HUES64 (cell line): ENCODE measurements around the gene DNASE1L1. TPM values are rescaled to one million over a fixed set of nuclear protein-coding genes. Genes with fewer than 3 reads are reported as not detected.

Source experiments
- H3K27ac ChIP-seq: 2 replicates; pipeline ENCODE4 v1.7.0; 2013; ENCODE audit warnings: low read depth, low read length, inconsistent platforms
- H3K27me3 ChIP-seq: 2 replicates; pipeline ENCODE4 v1.6.1; 2013; ENCODE audit warnings: mild to moderate bottlenecking, low read length; ENCODE audit not compliant: insufficient read depth
- H3K36me3 ChIP-seq: 2 replicates; pipeline ENCODE4 v1.6.1; 2013; ENCODE audit warnings: mild to moderate bottlenecking, low read length; ENCODE audit not compliant: insufficient read depth
- H3K4me1 ChIP-seq: 2 replicates; pipeline ENCODE4 v1.6.1; 2013; ENCODE audit warnings: mild to moderate bottlenecking, low read length, moderate library complexity; ENCODE audit not compliant: insufficient read depth
- H3K4me3 ChIP-seq: 2 replicates; pipeline ENCODE4 v1.5.1; 2013; ENCODE audit warnings: mild to moderate bottlenecking, low read length, moderate library complexity
- H3K9ac ChIP-seq: 2 replicates; pipeline ENCODE4 v1.6.1; 2013; ENCODE audit warnings: mild to moderate bottlenecking, low read depth, low read length
- H3K9me3 ChIP-seq: 2 replicates; pipeline ENCODE4 v1.6.1; 2013; ENCODE audit warnings: low read depth, low read length; ENCODE audit not compliant: insufficient read depth
- WGBS: fragments of 150-250, 120-280 bp; methylation state at CpG from one replicate; pipeline ENCODE4 v1.1.7; 2013; ENCODE audit warnings: missing lambda C conversion rate; 5-methylcytosine and 5-hydroxymethylcytosine counted together
- polyA plus RNA-seq, 2 experiments: library from polyadenylated mRNA; stranded (reverse); fragments of 50-300 nt; gene quantifications; one replicate each; pipeline ENCODE4 v1.2.3, GENCODE V29; 2013

DNASE1L1 gene
- polyA plus RNA-seq (2013, experiment 1 of 2), result 6.3 TPM
- 7.5 TPM for polyA plus RNA-seq (2013, experiment 2 of 2)

- 14% methylated on average over 26 of the region's 26 CpGs for WGBS
- Histone ChIP-seq H3K4me1 (peaks cover 4% of the 10 kb centered on the region; the same call in 1 of the 2 replicates), H3K27ac (peak within 1 kb of the TSS; percentile 45; the same call in 1 of the 2 replicates), H3K27me3 (no peaks in the 10 kb centered on the region), H3K9ac (peak within 1 kb of the TSS; percentile 44), H3K36me3 (peaks cover 6% of the 10 kb centered on the region), H3K9me3 (no peaks in the 10 kb centered on the region), H3K4me3 (peak within 1 kb of the TSS; percentile 43)
Measured at GRCh38 chrX:154409222-154409871, at the start of gene DNASE1L1. TSS of gene DNASE1L1 (minus strand) at chrX:154409254. CDS start at chrX:154405568, 3,686 bp downstream.

DNA sequence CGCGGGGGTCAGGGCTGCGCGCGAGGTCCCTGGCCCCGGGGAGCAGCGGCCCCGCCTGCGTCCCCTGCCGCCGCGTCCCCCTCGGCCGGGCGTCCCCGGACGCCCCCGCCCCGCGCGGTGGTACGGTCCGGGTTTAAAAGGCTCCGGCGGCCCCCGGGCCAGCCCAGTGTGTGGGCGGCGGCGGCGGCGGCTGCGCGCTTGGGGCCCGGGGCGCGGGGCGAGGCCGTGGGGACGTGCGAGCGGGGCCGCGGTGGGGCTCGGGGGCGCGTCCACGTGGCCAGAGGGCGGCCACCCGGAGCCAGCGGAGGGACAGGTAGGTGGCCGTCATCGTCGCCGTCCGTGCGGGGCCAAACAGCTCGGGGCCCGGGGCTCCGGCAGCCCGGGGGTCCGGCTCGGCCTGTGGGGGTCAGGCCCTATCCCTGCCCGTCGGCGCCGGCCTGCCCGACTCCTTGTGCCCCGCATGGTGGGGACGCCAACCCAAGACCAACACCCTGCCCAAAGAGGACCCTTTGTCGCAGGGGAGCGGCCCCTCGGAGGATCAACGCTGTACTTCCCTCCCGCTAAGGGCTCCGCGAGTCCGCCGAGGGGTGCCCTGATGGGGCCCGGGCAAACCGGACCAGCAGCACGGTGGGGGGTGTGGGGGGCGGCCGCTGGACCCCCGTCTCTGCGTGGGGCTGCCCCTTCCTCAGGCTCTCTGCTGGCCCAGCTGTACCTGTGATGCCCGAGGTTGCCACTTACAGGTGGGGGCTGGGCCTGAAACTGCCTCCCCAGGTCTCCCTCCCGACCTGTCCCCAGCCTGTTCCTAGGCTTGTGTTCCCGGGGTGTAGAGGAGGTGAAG, 49.3 kb upstream of the DNASE1L1 start, which contains the start of gene PLXNA3:
PLXNA3 (plus strand) TSS at position 166 of the 838 bp plus-strand sequence. CDS start 1,903 bp downstream, outside the sequence.
- Histone ChIP-seq H3K9ac (peak within 1 kb of the TSS; percentile 76), H3K9me3 (no peaks in the 10 kb centered on the region), H3K4me1 (no peaks in the 10 kb centered on the region), H3K27ac (no peak within 1 kb of the TSS), H3K27me3 (0 out of 2 replicates have a peak, but pooled peaks cover 2% of the 10 kb centered on the region), H3K4me3 (peak within 1 kb of the TSS; percentile 71), H3K36me3 (peaks cover 18% of the 10 kb centered on the region)
- under 1% methylated on average over 84 of the region's 88 CpGs for WGBS

DNA sequence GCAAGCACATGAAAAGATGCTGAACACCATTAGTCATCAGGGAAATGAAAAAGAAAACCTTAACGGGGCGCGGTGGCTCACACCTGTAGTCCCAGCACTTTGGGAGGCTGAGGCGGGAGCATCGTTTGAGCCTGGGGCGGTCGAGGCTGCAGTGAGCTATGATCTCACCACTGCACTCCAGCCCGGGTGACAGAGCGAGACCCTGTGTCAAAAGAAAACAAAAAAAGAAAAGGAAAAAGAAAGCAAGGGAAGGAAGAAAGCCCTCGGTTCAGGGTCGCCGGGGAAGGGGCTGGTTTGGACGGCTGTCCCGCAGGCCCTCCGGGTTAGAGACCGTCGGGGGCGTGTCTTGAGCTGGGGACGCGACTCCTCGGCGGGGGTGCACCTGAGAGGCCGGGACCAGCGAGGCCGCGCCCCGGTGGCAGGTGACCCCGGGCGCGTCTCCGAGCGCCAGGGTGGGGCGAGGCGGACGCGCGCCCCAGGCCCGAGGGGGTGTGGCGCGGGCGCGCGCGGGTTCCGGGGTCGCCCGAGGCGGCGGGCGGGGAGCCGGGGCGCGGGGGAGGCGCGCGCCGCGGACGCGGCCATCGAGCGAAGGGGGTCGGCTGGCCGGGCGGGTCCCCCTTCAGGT, 48.5 kb upstream of the DNASE1L1 start:
- Histone ChIP-seq H3K36me3 (peaks cover 13% of the 10 kb centered on the region; the same call in 1 of the 2 replicates), H3K9me3 (no peaks in the 10 kb centered on the region), H3K4me1 (no peaks in the 10 kb centered on the region), H3K27ac (no peak overlapping the region), H3K4me3 (peak overlapping the region; percentile 71), H3K9ac (peak overlapping the region; percentile 76), H3K27me3 (0 out of 2 replicates have a peak, but pooled peaks cover 2% of the 10 kb centered on the region)
- 4% methylated on average over 65 of the region's 65 CpGs for WGBS

DNA sequence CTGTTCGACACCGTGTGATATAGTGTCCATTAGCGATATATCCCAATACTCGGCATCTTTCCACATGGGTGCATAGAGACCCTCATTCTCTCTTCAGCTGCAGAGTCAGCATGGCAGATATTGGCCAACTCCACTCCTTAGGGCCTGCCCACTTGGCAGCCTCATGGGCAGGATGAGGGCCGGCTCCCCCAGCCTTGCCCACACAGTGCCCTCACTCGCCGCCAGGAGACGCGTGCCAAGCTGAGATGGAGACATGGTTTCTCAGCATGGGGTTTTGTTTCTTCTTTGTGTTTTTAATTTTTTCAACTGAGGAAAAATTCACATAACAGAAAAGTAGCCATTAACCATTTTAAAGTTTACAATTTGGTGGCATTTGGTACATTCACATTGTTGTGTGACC, 43.8 kb upstream of the DNASE1L1 start:
- no peaks in the 10 kb centered on the region for H3K9me3 ChIP-seq

DNA sequence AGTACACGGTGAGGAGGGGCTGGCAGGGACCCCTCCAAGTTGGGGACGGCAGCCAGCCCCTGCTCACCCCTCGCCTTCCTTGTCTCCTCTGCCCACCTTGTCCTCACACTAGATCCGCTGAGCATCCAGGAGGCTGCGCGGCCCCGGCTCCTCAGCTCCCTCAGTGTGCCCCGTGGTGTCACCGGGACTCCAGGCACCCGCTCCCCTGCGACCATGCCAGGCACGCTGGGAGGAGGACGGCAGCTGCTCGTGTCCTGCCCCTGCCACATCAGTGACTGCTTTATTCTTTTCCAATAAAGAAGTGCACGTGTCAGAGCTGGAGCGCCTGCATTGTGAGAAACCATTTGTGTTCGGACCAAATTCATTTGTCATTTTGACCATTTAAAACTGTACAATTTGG, 41.3 kb upstream of the DNASE1L1 start:
- no peak overlapping the region for H3K9ac ChIP-seq
- no peak overlapping the region for H3K4me3 ChIP-seq
- no peaks in the 10 kb centered on the region for H3K9me3 ChIP-seq
- H3K36me3 ChIP-seq, result peaks cover 28% of the 10 kb centered on the region
- H3K27ac ChIP-seq, result no peak overlapping the region
- no peaks in the 10 kb centered on the region for H3K27me3 ChIP-seq
- H3K4me1 ChIP-seq, result no peaks in the 10 kb centered on the region
- 95% methylated on average over 17 of the region's 17 CpGs for WGBS

More for the DNA sequence above, 43.8 kb upstream of the DNASE1L1 start:
- no peak overlapping the region for H3K4me3 ChIP-seq
- H3K27me3 ChIP-seq, result 0 out of 2 replicates have a peak, but pooled peaks cover 2% of the 10 kb centered on the region
- H3K4me1 ChIP-seq, result no peaks in the 10 kb centered on the region
- H3K27ac ChIP-seq, result no peak overlapping the region
- WGBS, result 92% methylated on average over 9 of the region's 9 CpGs
- H3K9ac ChIP-seq, result no peak overlapping the region
- H3K36me3 ChIP-seq, result peaks cover 26% of the 10 kb centered on the region

DNA sequence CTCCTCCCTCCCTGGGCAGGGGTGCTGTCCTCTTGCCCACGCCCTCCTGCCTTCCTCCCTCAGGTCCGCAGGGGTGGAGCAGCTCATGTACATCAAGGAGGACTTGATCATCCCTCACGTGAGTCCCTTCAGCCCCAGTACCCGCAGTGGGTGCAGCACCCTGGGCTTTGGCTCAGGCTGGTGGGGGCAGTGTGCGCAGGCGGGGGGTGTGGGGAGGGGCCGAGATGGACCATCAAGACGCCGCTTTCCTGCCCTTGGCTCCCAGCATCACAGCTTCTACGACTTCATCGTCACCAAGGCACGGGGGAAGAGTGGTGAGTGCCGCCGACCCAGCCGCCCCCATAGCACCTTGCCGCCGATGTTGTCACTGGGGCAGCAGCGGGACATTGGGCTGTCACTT, 40.6 kb upstream of the DNASE1L1 start:
- H3K4me1 ChIP-seq, result no peaks in the 10 kb centered on the region
- no peaks in the 10 kb centered on the region for H3K27me3 ChIP-seq
- no peak overlapping the region for H3K4me3 ChIP-seq
- 96% methylated on average over 18 of the region's 18 CpGs for WGBS
- H3K36me3 ChIP-seq, result peaks cover 28% of the 10 kb centered on the region
- H3K9ac ChIP-seq, result no peak overlapping the region
- H3K27ac ChIP-seq, result no peak overlapping the region
- no peaks in the 10 kb centered on the region for H3K9me3 ChIP-seq

DNA sequence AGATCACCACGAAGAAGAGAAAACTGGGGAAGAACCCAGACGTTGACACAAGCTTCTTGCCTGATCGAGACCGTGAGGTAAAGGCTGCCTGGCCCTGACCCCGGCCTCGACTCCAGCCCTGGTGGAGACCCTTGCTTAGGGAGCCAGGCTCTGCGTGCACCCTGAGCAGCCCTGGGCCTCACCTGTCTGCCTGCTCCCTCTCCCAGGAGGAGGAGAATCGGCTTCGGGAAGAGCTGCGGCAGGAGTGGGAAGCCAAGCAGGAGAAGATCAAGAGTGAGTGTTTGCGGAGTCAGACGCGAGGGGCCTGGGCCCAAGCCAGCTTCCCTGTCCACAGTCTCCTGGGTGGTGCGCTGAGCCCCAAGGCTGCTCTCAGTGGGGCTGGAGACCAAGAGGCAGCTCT, 39.4 kb upstream of the DNASE1L1 start:
- 97% methylated on average over 14 of the region's 14 CpGs for WGBS
- H3K27ac ChIP-seq, result no peak overlapping the region
- H3K27me3 ChIP-seq, result no peaks in the 10 kb centered on the region
- no peaks in the 10 kb centered on the region for H3K9me3 ChIP-seq
- H3K4me3 ChIP-seq, result no peak overlapping the region
- H3K9ac ChIP-seq, result no peak overlapping the region
- H3K36me3 ChIP-seq, result peaks cover 28% of the 10 kb centered on the region
- no peaks in the 10 kb centered on the region for H3K4me1 ChIP-seq

DNA sequence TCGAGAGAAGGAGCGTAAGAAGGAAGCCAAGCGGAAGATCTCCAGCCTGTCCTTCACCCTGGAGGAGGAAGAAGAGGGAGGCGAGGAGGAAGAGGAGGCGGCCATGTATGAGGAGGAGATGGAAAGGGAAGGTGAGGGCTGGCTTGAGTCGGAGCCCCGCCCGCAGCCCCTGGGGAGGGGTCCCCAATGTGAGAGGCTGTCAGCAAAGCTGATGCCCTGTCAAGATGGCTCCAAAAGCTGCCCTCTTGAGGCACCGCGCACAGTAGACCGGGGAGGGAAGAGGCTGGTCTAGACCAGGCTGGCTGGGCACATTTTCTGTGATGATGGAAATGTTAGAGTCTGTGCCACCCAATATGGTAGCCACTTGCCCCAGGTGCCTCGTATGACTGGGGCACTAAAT, 37.4 kb upstream of the DNASE1L1 start:
- Histone ChIP-seq H3K27ac (no peak overlapping the region), H3K9ac (no peak overlapping the region), H3K27me3 (no peaks in the 10 kb centered on the region), H3K4me3 (no peak overlapping the region), H3K4me1 (no peaks in the 10 kb centered on the region), H3K36me3 (peaks cover 36% of the 10 kb centered on the region), H3K9me3 (no peaks in the 10 kb centered on the region)
- WGBS, result 95% methylated on average over 12 of the region's 12 CpGs

DNA sequence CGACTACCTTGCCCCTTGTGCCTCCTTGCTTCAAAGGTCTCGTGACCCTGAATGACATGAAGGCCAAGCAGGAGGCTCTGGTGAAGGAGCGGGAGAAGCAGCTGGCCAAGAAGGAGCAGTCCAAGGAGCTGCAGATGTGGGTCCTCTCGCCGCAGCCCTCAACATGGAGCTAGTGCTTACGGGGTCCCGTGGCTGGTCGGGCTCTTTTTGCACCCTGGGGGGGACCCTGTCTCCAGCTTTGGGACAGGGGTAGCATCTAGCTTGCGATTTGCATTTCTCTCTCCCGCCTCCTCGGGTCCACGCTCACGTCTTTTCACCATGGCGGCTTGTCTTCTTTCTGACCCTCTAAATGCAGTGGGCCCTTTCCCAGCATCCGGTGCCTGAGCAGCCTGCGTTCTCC, 36.7 kb upstream of the DNASE1L1 start:
- H3K27me3 ChIP-seq, result no peaks in the 10 kb centered on the region
- no peak overlapping the region for H3K4me3 ChIP-seq
- H3K9ac ChIP-seq, result no peak overlapping the region
- no peaks in the 10 kb centered on the region for H3K9me3 ChIP-seq
- 95% methylated on average over 16 of the region's 16 CpGs for WGBS
- peaks cover 38% of the 10 kb centered on the region for H3K36me3 ChIP-seq
- no peaks in the 10 kb centered on the region for H3K4me1 ChIP-seq
- no peak overlapping the region for H3K27ac ChIP-seq

DNA sequence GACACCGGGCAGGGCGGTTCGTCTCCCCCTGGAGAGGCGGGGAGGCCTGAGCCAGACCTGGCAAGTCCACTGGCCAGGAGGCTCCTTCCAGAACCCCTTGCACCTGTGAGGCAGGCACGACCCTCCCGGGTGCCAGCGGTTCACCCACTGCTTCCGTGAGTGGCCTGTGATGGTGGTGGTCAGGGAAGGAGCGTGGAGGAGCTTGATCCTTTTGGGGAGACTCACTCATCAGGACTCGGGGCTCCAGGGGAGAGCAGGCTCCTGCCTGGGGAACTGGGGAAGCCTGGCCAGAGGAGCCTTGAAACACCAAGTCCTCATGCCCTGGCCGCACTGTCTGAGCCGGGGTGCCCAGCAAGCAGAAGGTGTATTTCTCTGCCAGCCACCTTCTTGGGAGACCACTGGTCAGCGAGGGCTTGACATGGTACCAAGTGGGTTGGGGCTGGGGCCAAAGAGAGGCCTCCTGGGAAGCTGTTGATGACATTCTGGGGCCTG, 35.7 kb upstream of the DNASE1L1 start:
- Histone ChIP-seq H3K27me3 (no peaks in the 10 kb centered on the region), H3K36me3 (peaks cover 40% of the 10 kb centered on the region), H3K9ac (peak overlapping the region; percentile 70), H3K27ac (no peak overlapping the region), H3K4me1 (no peaks in the 10 kb centered on the region), H3K4me3 (peak overlapping the region; percentile 65), H3K9me3 (no peaks in the 10 kb centered on the region)
- WGBS, result 70% methylated on average over 13 of the region's 13 CpGs
